Natural killer cell treated with Interleukin-12 subunit alpha and Interleukin-12 subunit beta and Interleukin-15 and Interleukin-18, amount 100 ng/mL, for 72 hours (primary cell): Measurements from ENCODE around the gene BACH1. TPM values are rescaled to one million over a fixed set of nuclear protein-coding genes. Genes with fewer than 3 reads are reported as not detected.

ENCODE experiments used
- ATAC-seq, 2 donors: fragments of 150-1000 bp; cut with Tn5 transposase in 1 of 2; sonication (Bioruptor Pico), chemical (Tn5 transposase) in 1 of 2; 2 replicates each; pipeline ENCODE4 v1.10.0; 2021
- DNase-seq: peaks from one replicate; pipeline ENCODE4 v3.0.0; 2022; ENCODE audit warnings: low spot score
- H3K27ac Mint-ChIP-seq, 2 donors: 1 replicate in 1 of 2; 2 replicates in 1 of 2; pipeline ENCODE4 v1.8.0; 2022; ENCODE audit warnings: mixed read lengths in 2 of 2, mild to moderate bottlenecking in 1 of 2, moderate library complexity in 1 of 2
- H3K27me3 Mint-ChIP-seq, 2 donors: 1 replicate in 1 of 2; 2 replicates in 1 of 2; pipeline ENCODE4 v1.8.0; 2022; ENCODE audit warnings: mixed read lengths in 2 of 2
- H3K36me3 Mint-ChIP-seq: one replicate; pipeline ENCODE4 v1.8.0; 2022; ENCODE audit warnings: mixed read lengths
- H3K4me1 Mint-ChIP-seq, 2 donors: 1 replicate in 1 of 2; 2 replicates in 1 of 2; pipeline ENCODE4 v1.8.0; 2022; ENCODE audit warnings: low read depth in 2 of 2, mixed read lengths in 2 of 2, mild to moderate bottlenecking in 1 of 2
- H3K4me3 Mint-ChIP-seq: one replicate; pipeline ENCODE4 v1.8.0; 2022; ENCODE audit warnings: mixed read lengths
- H3K9me3 Mint-ChIP-seq: 2 replicates; pipeline ENCODE4 v1.8.0; 2022; ENCODE audit warnings: mixed read lengths
- total RNA-seq, 2 donors: library from RNA; stranded (reverse); gene quantifications; one replicate each; pipeline ENCODE4 v1.2.3, GENCODE V29; 2022

BACH1 gene
- total RNA-seq, 2 donors from 2014 or later: 29.5 to 38.7 TPM

- ATAC-seq: peak in 1 of 2 donors; percentile 47
- no peaks in the 10 kb centered on the region for H3K9me3 Mint-ChIP-seq
- H3K36me3 Mint-ChIP-seq: no peaks in the 10 kb centered on the region
- peak overlapping the region; percentile 85 to 87 for H3K27ac Mint-ChIP-seq
- peak; percentile 63 for DNase-seq
- H3K4me3 Mint-ChIP-seq: peak overlapping the region; percentile 91
- no peaks in the 10 kb centered on the region for H3K27me3 Mint-ChIP-seq
- H3K4me1 Mint-ChIP-seq: peaks cover 32 to 34% of the 10 kb centered on the region in 2 donors
These were observed 1.4 kb downstream of the BACH1 start for GRCh38 chr21:29299916-29300806.

GRCh38 chr21:29300807-29301138 lies 2.1 kb downstream of the BACH1 start:
- peak overlapping the region; percentile 85 to 87 for H3K27ac Mint-ChIP-seq
- H3K9me3 Mint-ChIP-seq: no peaks in the 10 kb centered on the region
- H3K4me1 Mint-ChIP-seq: peaks cover 36 to 37% of the 10 kb centered on the region in 2 donors

GRCh38 chr21:29301691-29302090 lies 3.0 kb downstream of the BACH1 start:
- no peaks in the 10 kb centered on the region for H3K9me3 Mint-ChIP-seq
- H3K27me3 Mint-ChIP-seq: no peaks in the 10 kb centered on the region
- peaks cover 43 to 45% of the 10 kb centered on the region in 2 donors for H3K4me1 Mint-ChIP-seq
- H3K36me3 Mint-ChIP-seq: peaks cover 6% of the 10 kb centered on the region
- DNase-seq: no peak
- no peak for ATAC-seq
- peak overlapping the region; percentile 20 to 44 for H3K27ac Mint-ChIP-seq
- peak overlapping the region; percentile 21 for H3K4me3 Mint-ChIP-seq

More at GRCh38 chr21:29300807-29301138, 2.1 kb downstream of the BACH1 start:
- Mint-ChIP-seq H3K27me3 (no peaks in the 10 kb centered on the region), H3K4me3 (peak overlapping the region; percentile 91), H3K36me3 (peaks cover 2% of the 10 kb centered on the region)
- DNase-seq (no peak), ATAC-seq (no peak)

- DNase-seq: no peak
- H3K4me1 Mint-ChIP-seq: peaks cover 43 to 45% of the 10 kb centered on the region in 2 donors
- H3K4me3 Mint-ChIP-seq: peak overlapping the region; percentile 39
- H3K9me3 Mint-ChIP-seq: no peaks in the 10 kb centered on the region
- H3K36me3 Mint-ChIP-seq: peaks cover 6% of the 10 kb centered on the region
- H3K27ac Mint-ChIP-seq: peak overlapping the region; percentile 20 to 44
- H3K27me3 Mint-ChIP-seq: no peaks in the 10 kb centered on the region
- ATAC-seq: no peak
These were observed 3.7 kb downstream of the BACH1 start for GRCh38 chr21:29302359-29302875.

- DNase-seq: no peak
- no peak overlapping the region for H3K4me3 Mint-ChIP-seq
- peaks cover 43 to 45% of the 10 kb centered on the region in 2 donors for H3K4me1 Mint-ChIP-seq
- H3K27me3 Mint-ChIP-seq: no peaks in the 10 kb centered on the region
- H3K27ac Mint-ChIP-seq: no peak overlapping the region
- H3K36me3 Mint-ChIP-seq: peaks cover 6% of the 10 kb centered on the region
- ATAC-seq: no peak
- H3K9me3 Mint-ChIP-seq: no peaks in the 10 kb centered on the region
These were observed 4.6 kb downstream of the BACH1 start for GRCh38 chr21:29303288-29303687.

GRCh38 chr21:29304597-29304996 lies 5.9 kb downstream of the BACH1 start:
- Mint-ChIP-seq H3K4me1 (peaks cover 44 to 46% of the 10 kb centered on the region in 2 donors), H3K36me3 (peaks cover 6% of the 10 kb centered on the region), H3K9me3 (no peaks in the 10 kb centered on the region), H3K27ac (no peak overlapping the region), H3K27me3 (no peaks in the 10 kb centered on the region), H3K4me3 (no peak overlapping the region)
- DNase-seq (no peak), ATAC-seq (no peak)

- peaks cover 6% of the 10 kb centered on the region for H3K36me3 Mint-ChIP-seq
- peaks cover 39 to 41% of the 10 kb centered on the region in 2 donors for H3K4me1 Mint-ChIP-seq
- H3K27me3 Mint-ChIP-seq: no peaks in the 10 kb centered on the region
- DNase-seq (no peak), ATAC-seq (no peak)
- no peak overlapping the region for H3K27ac Mint-ChIP-seq
- no peaks in the 10 kb centered on the region for H3K9me3 Mint-ChIP-seq
- H3K4me3 Mint-ChIP-seq: no peak overlapping the region
These were observed 6.3 kb downstream of the BACH1 start for GRCh38 chr21:29305068-29305467.

- no peak for ATAC-seq
- no peak for DNase-seq
- Mint-ChIP-seq H3K4me1 (peaks cover 38 to 39% of the 10 kb centered on the region in 2 donors), H3K4me3 (peak overlapping the region; percentile 2), H3K36me3 (peaks cover 8% of the 10 kb centered on the region), H3K9me3 (no peaks in the 10 kb centered on the region), H3K27me3 (no peaks in the 10 kb centered on the region), H3K27ac (peak overlapping the region in 1 of 2 donors; percentile 3)
These were observed 6.8 kb downstream of the BACH1 start for GRCh38 chr21:29305561-29305960.

GRCh38 chr21:29306920-29307319 lies 8.2 kb downstream of the BACH1 start:
- H3K4me1 Mint-ChIP-seq: peaks cover 37% of the 10 kb centered on the region in 2 donors
- peaks cover 10% of the 10 kb centered on the region for H3K36me3 Mint-ChIP-seq
- H3K4me3 Mint-ChIP-seq: no peak overlapping the region
- no peak overlapping the region for H3K27ac Mint-ChIP-seq
- ATAC-seq: no peak
- H3K9me3 Mint-ChIP-seq: no peaks in the 10 kb centered on the region
- H3K27me3 Mint-ChIP-seq: no peaks in the 10 kb centered on the region
- no peak for DNase-seq

GRCh38 chr21:29307718-29308455 lies 9.2 kb downstream of the BACH1 start:
- Mint-ChIP-seq H3K27me3 (no peaks in the 10 kb centered on the region), H3K9me3 (no peaks in the 10 kb centered on the region), H3K4me3 (no peak overlapping the region), H3K27ac (no peak overlapping the region), H3K36me3 (peaks cover 15% of the 10 kb centered on the region), H3K4me1 (peaks cover 37 to 39% of the 10 kb centered on the region in 2 donors)
- no peak for DNase-seq
- no peak for ATAC-seq

- H3K9me3 Mint-ChIP-seq: no peaks in the 10 kb centered on the region
- no peak for ATAC-seq
- peaks cover 15% of the 10 kb centered on the region for H3K36me3 Mint-ChIP-seq
- no peaks in the 10 kb centered on the region for H3K27me3 Mint-ChIP-seq
- no peak overlapping the region for H3K27ac Mint-ChIP-seq
- H3K4me3 Mint-ChIP-seq: no peak overlapping the region
- peaks cover 37 to 44% of the 10 kb centered on the region in 2 donors for H3K4me1 Mint-ChIP-seq
- DNase-seq: no peak
These were observed 9.7 kb downstream of the BACH1 start for GRCh38 chr21:29308456-29308783.

GRCh38 chr21:29309703-29310102 lies 11.0 kb downstream of the BACH1 start:
- Mint-ChIP-seq H3K4me1 (peaks cover 42 to 50% of the 10 kb centered on the region in 2 donors), H3K4me3 (no peak overlapping the region), H3K27ac (no peak overlapping the region), H3K9me3 (no peaks in the 10 kb centered on the region), H3K36me3 (peaks cover 15% of the 10 kb centered on the region), H3K27me3 (no peaks in the 10 kb centered on the region)
- no peak for DNase-seq
- ATAC-seq: no peak

GRCh38 chr21:29311802-29312201 lies 13.1 kb downstream of the BACH1 start:
- H3K36me3 Mint-ChIP-seq: peaks cover 9% of the 10 kb centered on the region
- H3K27me3 Mint-ChIP-seq: no peaks in the 10 kb centered on the region
- no peaks in the 10 kb centered on the region for H3K9me3 Mint-ChIP-seq
- H3K4me1 Mint-ChIP-seq: peaks cover 42 to 48% of the 10 kb centered on the region in 2 donors
- ATAC-seq: no peak
- H3K4me3 Mint-ChIP-seq: no peak overlapping the region
- H3K27ac Mint-ChIP-seq: no peak overlapping the region
- DNase-seq: no peak

- no peak for DNase-seq
- Mint-ChIP-seq H3K4me1 (peaks cover 50 to 60% of the 10 kb centered on the region in 2 donors), H3K4me3 (no peak overlapping the region), H3K27me3 (no peaks in the 10 kb centered on the region), H3K9me3 (no peaks in the 10 kb centered on the region), H3K27ac (no peak overlapping the region), H3K36me3 (peaks cover 9% of the 10 kb centered on the region)
- no peak for ATAC-seq
These were observed 14.3 kb downstream of the BACH1 start for GRCh38 chr21:29312981-29313380.
